Measurements from ENCODE around the gene RPS6KA1. TPM values are rescaled to one million over a fixed set of nuclear protein-coding genes. Genes with fewer than 3 reads are reported as not detected.

Gene RPS6KA1
- total and polyA plus RNA-seq, 2 of the 8 experiments (the other 6 are each of a cell fraction or from before 2014, with no cell fraction given) = 44.3 to 55.0 TPM

DNA sequence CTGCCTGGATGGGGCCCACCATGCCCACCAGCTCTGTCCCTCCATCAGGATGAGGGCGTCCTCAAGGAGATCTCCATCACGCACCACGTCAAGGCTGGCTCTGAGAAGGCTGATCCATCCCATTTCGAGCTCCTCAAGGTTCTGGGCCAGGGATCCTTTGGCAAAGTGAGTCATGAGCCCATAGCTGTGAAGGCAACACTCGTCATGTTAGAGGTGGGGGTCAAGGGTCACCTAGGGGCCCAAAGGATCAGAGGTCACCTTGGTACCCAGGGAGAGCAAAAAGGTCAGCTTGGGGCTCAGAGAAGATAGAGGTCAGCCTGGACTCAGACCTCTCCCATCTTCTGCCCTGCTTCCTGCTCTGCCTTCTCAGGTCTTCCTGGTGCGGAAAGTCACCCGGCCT is 17.3 kb downstream of the RPS6KA1 start:
- Histone ChIP-seq H4K8ac (ENCODE audit: extremely low read depth, insufficient read depth, low read length) (no peak overlapping the region; the same call in 1 of the 2 replicates), H3K27me3 (replicated peaks in 1 of 4; ENCODE audit: control insufficient read depth in 3 of 4, extremely low read depth in 1 of 4, insufficient read depth in 3 of 4, low read length in 3 of 4) (no peaks in the 10 kb centered on the region), H2BK5ac (ENCODE audit: low read depth, low read length) (no peak overlapping the region), H4K91ac (replicated peaks; ENCODE audit: insufficient read length, low read length) (no peak overlapping the region), H3K23me2 (ENCODE audit: low read depth, low read length) (no peaks in the 10 kb centered on the region), H4K5ac (ENCODE audit: insufficient read length, low read depth, low read length) (no peak overlapping the region), H2BK120ac (replicated peaks; ENCODE audit: low read depth, low read length) (no peak overlapping the region), H3K36me3 (ENCODE audit: control insufficient read depth in 2 of 4, insufficient read depth in 4 of 4, low read length in 3 of 4) (peaks cover 0 to 8% (median 4%) of the 10 kb centered on the region in 4 experiments; a peak in 3 of 8 replicates), H3K4me3 (ENCODE audit: extremely low read depth in 1 of 4, insufficient read depth in 2 of 4, low read depth in 3 of 4, low read length in 4 of 4) (no peak overlapping the region), H3K4me1 (replicated peaks in 1 of 4; ENCODE audit: control insufficient read depth in 3 of 4, insufficient read depth in 4 of 4, low read length in 3 of 4) (peaks cover 0 to 12% (median 3%) of the 10 kb centered on the region in 4 experiments; a peak in 5 of 7 replicates), H3K4me2 (ENCODE audit: insufficient read depth in 1 of 2, low read depth in 2 of 2, low read length in 2 of 2) (no peak overlapping the region), H3K56ac (replicated peaks; ENCODE audit: insufficient read length, low read depth, low read length) (no peak overlapping the region), H2BK12ac (ENCODE audit: low read depth, low read length) (no peak overlapping the region), H2AK5ac (ENCODE audit: low read depth, low read length) (no peak overlapping the region), H3K18ac (ENCODE audit: extremely low read depth, low read length) (no peak overlapping the region), H3K79me1 (ENCODE audit: low read depth, low read length) (peaks cover 10% of the 10 kb centered on the region), H4K20me1 (replicated peaks in 1 of 2; ENCODE audit: control insufficient read depth in 1 of 2, insufficient read depth in 2 of 2, low read length in 2 of 2) (peaks cover 3 to 19% of the 10 kb centered on the region in 2 experiments), H2BK15ac (ENCODE audit: low read length) (no peak overlapping the region), H3K14ac (ENCODE audit: insufficient read length) (no peak overlapping the region), H2AFZ (ENCODE audit: low read length) (no peak overlapping the region), H3K27ac (ENCODE audit: low read depth, low read length) (no peak overlapping the region), H3K23ac (ENCODE audit: insufficient read length) (no peak overlapping the region), H3K9ac (replicated peaks in 1 of 4; ENCODE audit: extremely low read depth in 1 of 4, low read depth in 3 of 4, low read length in 3 of 4) (no peak overlapping the region), H3K4ac (replicated peaks; ENCODE audit: insufficient read length, low read depth, low read length) (no peak overlapping the region), H3K79me2 (ENCODE audit: control insufficient read depth in 1 of 2, insufficient read depth in 2 of 2, low read length in 2 of 2) (no peaks in the 10 kb centered on the region), H3K9me3 (ENCODE audit: insufficient read depth in 2 of 2, low read depth in 1 of 2, low read length in 1 of 2) (no peaks in the 10 kb centered on the region), H2BK20ac (ENCODE audit: low read length) (no peak overlapping the region)
- ChIA-PET POLR2A (ENCODE audit: partially characterized antibody) (interaction anchor here (1.0 kb wide), 1 partner anchor 9 kb away, joined by 3 read pairs; no protein-coding TSS in a partner anchor), CTCF (ENCODE audit: partially characterized antibody) (interaction anchor here (0.9 to 3.5 kb wide), 4 partner anchors 8 to 315 kb away, joined by 3 to 24 read pairs (median 4); no protein-coding TSS in a partner anchor)
- FAIRE-seq (no peak), DNase-seq (ENCODE audit: low read depth in 1 of 2, low spot score in 2 of 2) (no peak)
- TF ChIP-seq EP300 (IDR thresholded peaks at IDR 0.05; ENCODE audit: borderline replicate concordance in 1 of 2, low read depth in 2 of 2, low read length in 2 of 2) (no peak), CTBP2 (IDR thresholded peaks at IDR 0.05; ENCODE audit: borderline replicate concordance, insufficient read depth, insufficient read length, low read length) (no peak), SAP30 (IDR thresholded peaks at IDR 0.05; ENCODE audit: insufficient read depth, insufficient replicate concordance, low read length) (no peak), TEAD4 (IDR thresholded peaks at IDR 0.05; ENCODE audit: low read depth, low read length) (no peak), NRF1 (IDR thresholded peaks at IDR 0.05; ENCODE audit: low read depth, low read length) (no peak), HDAC6 (IDR thresholded peaks at IDR 0.05; ENCODE audit: low read depth, low read length) (no peak), EZH2 (IDR thresholded peaks at IDR 0.05; ENCODE audit: low read depth, low read length, severe bottlenecking) (no peak), CBX5 (IDR thresholded peaks at IDR 0.05; ENCODE audit: low read depth, low read length) (no peak), KDM1A (IDR thresholded peaks at IDR 0.05; ENCODE audit: borderline replicate concordance, low read length) (no peak)
- TF ChIP-seq, protein P1, sequence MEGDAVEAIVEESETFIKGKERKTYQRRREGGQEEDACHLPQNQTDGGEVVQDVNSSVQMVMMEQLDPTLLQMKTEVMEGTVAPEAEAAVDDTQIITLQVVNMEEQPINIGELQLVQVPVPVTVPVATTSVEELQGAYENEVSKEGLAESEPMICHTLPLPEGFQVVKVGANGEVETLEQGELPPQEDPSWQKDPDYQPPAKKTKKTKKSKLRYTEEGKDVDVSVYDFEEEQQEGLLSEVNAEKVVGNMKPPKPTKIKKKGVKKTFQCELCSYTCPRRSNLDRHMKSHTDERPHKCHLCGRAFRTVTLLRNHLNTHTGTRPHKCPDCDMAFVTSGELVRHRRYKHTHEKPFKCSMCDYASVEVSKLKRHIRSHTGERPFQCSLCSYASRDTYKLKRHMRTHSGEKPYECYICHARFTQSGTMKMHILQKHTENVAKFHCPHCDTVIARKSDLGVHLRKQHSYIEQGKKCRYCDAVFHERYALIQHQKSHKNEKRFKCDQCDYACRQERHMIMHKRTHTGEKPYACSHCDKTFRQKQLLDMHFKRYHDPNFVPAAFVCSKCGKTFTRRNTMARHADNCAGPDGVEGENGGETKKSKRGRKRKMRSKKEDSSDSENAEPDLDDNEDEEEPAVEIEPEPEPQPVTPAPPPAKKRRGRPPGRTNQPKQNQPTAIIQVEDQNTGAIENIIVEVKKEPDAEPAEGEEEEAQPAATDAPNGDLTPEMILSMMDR (IDR thresholded peaks at IDR 0.05; ENCODE audit: control extremely low read depth in 1 of 3, insufficient read depth in 1 of 3, low read depth in 1 of 3, low read length in 3 of 3) = no peak
- WGBS, 2 experiments (ENCODE audit: extremely low coverage in 1 of 2, insufficient coverage in 1 of 2, insufficient read length in 1 of 2, insufficient replicate concordance in 2 of 2, low coverage in 1 of 2, low lambda C conversion rate in 2 of 2, missing lambda C conversion rate in 1 of 2) = 89% methylated on average over 7 of the region's 7 CpGs; no CpG with 5 or more reads in 1 of the 2 experiments

All from H1 (cell line).